Type B pancreatic cell (in vitro differentiated cells): ENCODE measurements around the gene POMGNT1. TPM values are rescaled to one million over a fixed set of nuclear protein-coding genes. Genes with fewer than 3 reads are reported as not detected.

Source experiments
- DNase-seq: peaks from one replicate; pipeline ENCODE4 v3.0.0; 2021; ENCODE audit warnings: mixed read lengths; ENCODE audit not compliant: unreplicated experiment; ENCODE audit errors: extremely low spot score
- H3K27ac Mint-ChIP-seq: 2 replicates; pipeline ENCODE4 v1.8.0; 2021; ENCODE audit warnings: mild to moderate bottlenecking, mixed read lengths
- H3K27me3 Mint-ChIP-seq: 2 replicates; pipeline ENCODE4 v1.8.0; 2021; ENCODE audit warnings: mixed read lengths
- H3K36me3 Mint-ChIP-seq: 2 replicates; pipeline ENCODE4 v1.8.0; 2021; ENCODE audit warnings: mixed read lengths
- H3K4me1 Mint-ChIP-seq: one replicate; pipeline ENCODE4 v1.8.0; 2021; ENCODE audit warnings: mixed read lengths; ENCODE audit not compliant: unreplicated experiment
- H3K4me3 Mint-ChIP-seq: 2 replicates; pipeline ENCODE4 v1.8.0; 2021; ENCODE audit warnings: mild to moderate bottlenecking, mixed read lengths
- H3K9me3 Mint-ChIP-seq: 2 replicates; pipeline ENCODE4 v1.8.0; 2021; ENCODE audit warnings: mixed read lengths
- total RNA-seq: library from RNA; stranded (reverse); gene quantifications from 2 replicates; pipeline ENCODE4 v1.2.1, GENCODE V29; 2021; ENCODE audit warnings: low replicate concordance
- TF ChIP-seq, protein P1 (sequence below): fragments of 200-600 bp; sonication (generic); conservative IDR thresholded peaks from 2 replicates; pipeline ENCODE4 v1.5.0; 2021; ENCODE audit warnings: antibody characterized with exemption, mild to moderate bottlenecking

Gene POMGNT1
- total RNA-seq, 1 donor from 2014 or later, result 74.0 TPM

DNA sequence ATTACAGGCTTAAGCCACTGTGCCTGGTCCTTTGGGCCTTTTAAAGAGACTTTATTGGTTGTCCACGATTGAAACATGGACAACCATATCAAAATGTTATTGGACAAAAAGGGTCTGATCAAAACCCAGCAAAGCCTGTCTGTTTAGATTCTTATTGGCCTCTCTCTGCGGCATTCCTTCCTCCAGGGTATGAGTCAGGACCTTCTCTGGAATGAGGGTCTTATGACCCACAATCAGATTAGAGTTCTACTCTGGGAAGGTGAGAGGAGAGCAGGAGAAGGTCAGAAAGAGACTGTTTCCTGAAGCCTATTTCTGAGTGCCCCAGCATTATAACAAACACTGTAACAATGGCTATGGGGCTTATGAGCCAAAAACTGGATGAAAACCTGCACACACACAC is 12.8 kb upstream of the POMGNT1 start:
- H3K9me3 Mint-ChIP-seq, result no peaks in the 10 kb centered on the region
- no peaks in the 10 kb centered on the region for H3K4me1 Mint-ChIP-seq
- H3K36me3 Mint-ChIP-seq, result no peaks in the 10 kb centered on the region
- no peak overlapping the region for H3K4me3 Mint-ChIP-seq
- no peak for DNase-seq
- no peak overlapping the region for H3K27ac Mint-ChIP-seq
- TF ChIP-seq, protein P1, sequence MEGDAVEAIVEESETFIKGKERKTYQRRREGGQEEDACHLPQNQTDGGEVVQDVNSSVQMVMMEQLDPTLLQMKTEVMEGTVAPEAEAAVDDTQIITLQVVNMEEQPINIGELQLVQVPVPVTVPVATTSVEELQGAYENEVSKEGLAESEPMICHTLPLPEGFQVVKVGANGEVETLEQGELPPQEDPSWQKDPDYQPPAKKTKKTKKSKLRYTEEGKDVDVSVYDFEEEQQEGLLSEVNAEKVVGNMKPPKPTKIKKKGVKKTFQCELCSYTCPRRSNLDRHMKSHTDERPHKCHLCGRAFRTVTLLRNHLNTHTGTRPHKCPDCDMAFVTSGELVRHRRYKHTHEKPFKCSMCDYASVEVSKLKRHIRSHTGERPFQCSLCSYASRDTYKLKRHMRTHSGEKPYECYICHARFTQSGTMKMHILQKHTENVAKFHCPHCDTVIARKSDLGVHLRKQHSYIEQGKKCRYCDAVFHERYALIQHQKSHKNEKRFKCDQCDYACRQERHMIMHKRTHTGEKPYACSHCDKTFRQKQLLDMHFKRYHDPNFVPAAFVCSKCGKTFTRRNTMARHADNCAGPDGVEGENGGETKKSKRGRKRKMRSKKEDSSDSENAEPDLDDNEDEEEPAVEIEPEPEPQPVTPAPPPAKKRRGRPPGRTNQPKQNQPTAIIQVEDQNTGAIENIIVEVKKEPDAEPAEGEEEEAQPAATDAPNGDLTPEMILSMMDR, result no peak
- no peaks in the 10 kb centered on the region for H3K27me3 Mint-ChIP-seq

DNA sequence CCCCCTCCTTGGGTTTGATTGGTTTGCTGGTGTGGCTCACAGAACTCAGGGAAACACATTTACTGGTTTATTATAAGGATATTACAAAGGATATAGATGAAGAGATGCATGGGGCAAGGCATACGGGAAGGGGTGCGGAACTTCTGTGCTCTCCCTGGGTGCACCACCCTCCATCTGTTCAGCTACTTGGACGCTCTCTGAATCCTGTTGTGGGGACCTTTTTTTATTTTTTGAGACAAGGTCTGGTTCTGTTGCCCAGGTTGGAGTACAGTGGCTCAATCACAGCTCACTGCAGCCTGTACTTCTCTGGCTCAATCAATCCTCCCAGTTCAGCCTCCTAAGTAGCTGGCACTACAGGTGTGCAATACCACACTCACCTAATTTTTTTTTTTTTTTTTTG is 12.3 kb upstream of the POMGNT1 start:
- Mint-ChIP-seq H3K27ac (no peak overlapping the region), H3K27me3 (no peaks in the 10 kb centered on the region)

DNA sequence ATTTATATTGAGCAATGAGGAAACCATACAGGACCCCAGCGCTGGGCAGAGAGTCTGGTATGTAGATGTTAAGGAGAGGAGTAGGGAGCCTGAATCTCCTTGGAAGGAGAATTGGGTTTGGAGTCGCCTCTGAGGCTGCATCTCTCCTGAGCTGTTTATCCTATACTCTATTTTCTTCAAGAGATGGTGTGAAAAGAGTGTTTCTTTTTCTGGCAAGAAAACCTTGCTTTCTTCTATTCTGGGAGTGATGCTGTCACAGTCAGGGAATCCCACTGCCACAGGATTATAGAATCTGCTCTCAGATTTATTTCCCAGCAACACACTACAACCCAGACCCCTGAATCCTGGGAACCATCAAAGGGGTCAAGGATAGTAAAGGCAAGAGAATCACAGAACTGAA is 8.2 kb upstream of the POMGNT1 start:
- no peak overlapping the region for H3K4me3 Mint-ChIP-seq
- H3K9me3 Mint-ChIP-seq, result no peaks in the 10 kb centered on the region
- peaks cover 7% of the 10 kb centered on the region for H3K27me3 Mint-ChIP-seq
- H3K4me1 Mint-ChIP-seq, result peaks cover 15% of the 10 kb centered on the region
- no peak for DNase-seq
- H3K27ac Mint-ChIP-seq, result no peak overlapping the region
- H3K36me3 Mint-ChIP-seq, result no peaks in the 10 kb centered on the region
- TF ChIP-seq, protein P1, result no peak

More for the DNA sequence above, 12.3 kb upstream of the POMGNT1 start:
- TF ChIP-seq, protein P1, result no peak
- Mint-ChIP-seq H3K4me1 (no peaks in the 10 kb centered on the region), H3K36me3 (no peaks in the 10 kb centered on the region), H3K4me3 (no peak overlapping the region), H3K9me3 (no peaks in the 10 kb centered on the region)
- DNase-seq, result no peak

DNA sequence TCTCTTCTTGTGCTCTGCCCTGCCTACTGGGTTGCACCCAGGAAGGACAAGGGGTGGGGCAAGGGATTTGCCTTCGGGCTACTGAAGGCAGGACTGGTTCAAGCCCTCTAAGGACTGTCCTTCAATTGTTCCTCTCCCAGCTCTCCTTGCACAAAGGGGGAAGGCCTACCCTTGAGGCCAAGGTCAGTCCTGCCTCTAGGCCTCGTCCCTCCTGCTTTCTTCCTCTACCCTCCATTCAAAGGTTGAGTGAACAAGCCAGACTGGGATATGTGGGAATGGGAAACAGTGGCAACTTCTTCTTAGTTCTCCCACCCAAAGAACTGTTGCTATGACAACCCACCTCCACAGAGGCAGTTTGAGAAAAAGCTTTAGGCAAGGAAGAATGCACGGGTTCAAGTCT is 7.6 kb upstream of the POMGNT1 start:
- peaks cover 15% of the 10 kb centered on the region for H3K4me1 Mint-ChIP-seq
- peaks cover 7% of the 10 kb centered on the region for H3K27me3 Mint-ChIP-seq
- no peaks in the 10 kb centered on the region for H3K9me3 Mint-ChIP-seq
- DNase-seq, result no peak
- no peaks in the 10 kb centered on the region for H3K36me3 Mint-ChIP-seq
- H3K27ac Mint-ChIP-seq, result no peak overlapping the region
- H3K4me3 Mint-ChIP-seq, result no peak overlapping the region
- TF ChIP-seq, protein P1, result no peak

DNA sequence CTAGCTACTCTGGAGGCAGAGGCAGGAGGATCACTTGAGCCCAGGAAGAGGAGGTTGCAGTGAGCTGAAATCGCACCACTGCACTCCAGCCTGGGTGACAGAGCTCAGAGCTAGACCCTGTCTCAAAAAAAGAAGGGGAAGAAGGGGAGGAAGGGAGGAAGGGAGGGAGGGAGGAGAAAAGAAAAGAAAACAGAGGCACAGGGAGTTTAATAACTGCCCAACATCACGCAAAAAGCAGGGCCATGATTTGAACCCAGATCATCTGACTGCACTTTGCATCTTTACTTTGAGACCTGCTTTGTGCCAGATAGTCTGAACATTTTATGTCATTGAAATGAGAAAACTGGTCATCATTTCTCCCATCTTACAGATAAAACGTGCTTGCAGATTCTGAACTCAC is 6.9 kb upstream of the POMGNT1 start:
- Mint-ChIP-seq H3K9me3 (no peaks in the 10 kb centered on the region), H3K27me3 (peaks cover 7% of the 10 kb centered on the region), H3K36me3 (no peaks in the 10 kb centered on the region), H3K27ac (no peak overlapping the region), H3K4me3 (no peak overlapping the region), H3K4me1 (peaks cover 18% of the 10 kb centered on the region)
- DNase-seq, result no peak
- TF ChIP-seq, protein P1, result no peak

DNA sequence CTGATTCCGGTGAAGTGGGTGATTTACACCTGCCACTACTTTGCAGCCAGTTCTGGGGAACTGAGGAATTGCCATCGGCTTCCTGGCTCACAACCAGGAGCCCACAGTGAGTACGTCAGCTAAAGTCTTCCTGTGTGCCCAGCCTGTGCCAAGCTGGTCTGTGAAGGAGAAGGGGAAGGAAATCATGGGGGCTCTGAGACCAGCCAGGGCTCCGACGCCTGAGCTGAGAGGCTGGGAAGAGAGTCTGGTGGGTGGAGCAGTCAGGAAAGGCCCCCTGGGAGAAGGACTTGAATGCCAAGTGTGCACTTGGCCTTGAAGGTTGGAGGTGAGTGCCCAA is 6.1 kb upstream of the POMGNT1 start:
- peak overlapping the region; percentile 94 for H3K4me3 Mint-ChIP-seq

More for the DNA sequence above, 6.1 kb upstream of the POMGNT1 start:
- no peak for DNase-seq
- H3K27me3 Mint-ChIP-seq, result peaks cover 7% of the 10 kb centered on the region
- TF ChIP-seq, protein P1, result no peak
- H3K9me3 Mint-ChIP-seq, result no peaks in the 10 kb centered on the region
- H3K4me1 Mint-ChIP-seq, result peaks cover 20% of the 10 kb centered on the region
- H3K27ac Mint-ChIP-seq, result no peak overlapping the region
- H3K36me3 Mint-ChIP-seq, result no peaks in the 10 kb centered on the region
